HG02678 (cell line): Measurements from ENCODE around the gene DCAF12L2.
"Not testable (repeated sequence)": the region's sequence is repeated elsewhere in the genome, so short reads cannot be mapped to it uniquely, and the experiment has no call there.

Experiments used
- ATAC-seq: cut with Tn5 transposase; IDR thresholded peaks from one replicate; pipeline ENCODE4 v1.9.1; 2021; ENCODE audit warnings: mild to moderate bottlenecking, moderate library complexity; ENCODE audit not compliant: unreplicated experiment

DCAF12L2 gene

DNA sequence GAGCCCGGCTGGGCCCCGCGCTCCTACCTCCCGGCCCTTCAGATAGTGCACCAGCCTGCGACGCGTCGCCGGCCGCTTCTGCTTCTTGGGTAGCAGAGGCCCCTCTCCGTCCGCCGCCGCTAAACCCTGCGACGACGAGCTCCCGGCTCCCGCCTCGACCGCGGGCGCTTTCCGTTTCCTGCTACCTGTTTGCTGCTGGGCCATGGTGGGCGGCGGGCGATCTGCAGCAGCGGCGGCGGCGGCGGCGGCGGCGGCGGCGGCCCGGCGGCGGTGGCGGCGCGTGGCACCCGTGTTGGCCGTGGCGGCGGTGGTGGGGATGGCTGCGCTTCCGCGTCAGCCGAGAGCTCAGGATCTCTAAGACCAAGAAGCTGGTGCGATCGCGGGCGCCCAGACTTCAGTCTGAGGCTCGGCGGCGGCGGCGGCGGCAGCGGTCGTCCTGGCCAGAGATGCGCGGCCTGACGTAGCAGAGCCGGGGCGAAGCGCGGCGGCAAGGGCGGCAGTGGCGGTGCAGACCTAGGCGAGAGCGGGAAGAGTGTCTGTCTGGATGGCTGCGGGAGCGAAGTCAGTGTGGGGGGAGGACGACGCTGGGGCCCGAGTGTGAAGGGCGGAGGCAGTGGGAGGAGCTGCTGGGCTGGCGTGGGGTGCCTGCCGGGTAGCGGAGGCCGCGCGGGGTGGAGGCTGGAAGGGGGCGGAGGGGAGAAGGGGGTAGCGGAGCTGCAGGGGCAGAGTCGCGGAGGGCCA is at the start of gene DCAF12L2:
DCAF12L2 (minus strand) TSS at position 569 of the 741 bp plus-strand sequence; CDS start at position 204, 365 bp downstream.
- ATAC-seq: no peak

- not testable (repeated sequence) for ATAC-seq
These were observed 24.8 kb upstream of the DCAF12L2 start for GRCh38 chrX:126190888-126191287.

GRCh38 chrX:126177133-126177840 is 11.2 kb upstream of the DCAF12L2 start:
- no peak for ATAC-seq

DNA sequence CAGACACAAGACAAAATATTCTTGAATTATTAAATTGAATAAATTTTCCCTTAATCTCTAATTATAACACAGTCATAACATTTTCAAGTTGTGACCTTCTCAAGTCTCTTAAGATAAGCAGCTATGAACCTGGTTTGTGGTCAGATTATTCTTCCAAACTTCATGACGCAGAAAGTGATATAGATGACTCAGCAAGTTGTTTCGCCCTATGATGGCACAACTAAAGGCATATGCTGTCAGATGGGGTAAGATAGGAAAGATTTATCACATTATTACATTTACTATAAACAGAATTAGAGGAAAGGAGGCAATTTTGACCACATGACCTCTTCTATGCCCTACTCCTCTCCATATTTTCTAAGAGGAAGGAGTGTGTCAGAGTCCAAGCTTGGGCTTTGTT is 4.6 kb upstream of the DCAF12L2 start:
- no peak for ATAC-seq

GRCh38 chrX:126167560-126167959 is 1.5 kb upstream of the DCAF12L2 start:
- ATAC-seq: no peak

- no peak for ATAC-seq
These were observed 728 bp downstream of the DCAF12L2 start for GRCh38 chrX:126165401-126165720.

DNA sequence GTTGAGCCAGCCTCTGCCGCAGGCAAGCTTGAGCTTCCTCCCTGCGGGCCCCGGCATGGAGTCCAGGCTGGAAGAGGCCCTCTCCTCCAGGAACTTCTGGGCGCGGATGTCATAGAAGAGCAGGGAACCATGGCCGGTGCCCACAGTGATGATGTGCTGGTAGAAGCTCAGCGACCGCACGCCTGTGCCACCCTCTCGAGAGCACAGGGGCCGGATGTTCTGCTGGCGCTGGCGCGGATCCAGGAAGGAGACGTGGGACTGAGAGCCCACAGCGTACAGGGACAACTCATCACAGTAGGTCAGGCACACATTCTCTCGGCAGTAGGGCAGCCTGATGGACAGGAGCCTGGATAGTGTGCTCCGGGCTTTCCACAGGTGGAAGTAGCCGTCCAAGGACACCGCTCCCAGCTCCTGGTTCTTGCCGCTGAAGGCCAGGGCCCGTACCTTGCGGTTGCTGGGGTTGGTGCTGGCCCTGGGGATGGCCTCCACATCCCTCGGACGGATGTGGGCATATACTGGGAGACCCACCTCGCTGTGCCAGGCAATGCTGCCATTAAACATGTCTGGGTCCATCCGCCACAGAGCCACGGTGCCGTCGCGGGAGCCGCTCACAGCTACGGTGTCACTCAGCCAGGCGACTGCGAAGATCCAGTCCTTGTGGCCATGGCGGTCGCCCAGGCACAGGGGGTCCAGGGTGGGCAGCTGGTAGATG is 1.2 kb downstream of the DCAF12L2 start:
- ATAC-seq: no peak

DNA sequence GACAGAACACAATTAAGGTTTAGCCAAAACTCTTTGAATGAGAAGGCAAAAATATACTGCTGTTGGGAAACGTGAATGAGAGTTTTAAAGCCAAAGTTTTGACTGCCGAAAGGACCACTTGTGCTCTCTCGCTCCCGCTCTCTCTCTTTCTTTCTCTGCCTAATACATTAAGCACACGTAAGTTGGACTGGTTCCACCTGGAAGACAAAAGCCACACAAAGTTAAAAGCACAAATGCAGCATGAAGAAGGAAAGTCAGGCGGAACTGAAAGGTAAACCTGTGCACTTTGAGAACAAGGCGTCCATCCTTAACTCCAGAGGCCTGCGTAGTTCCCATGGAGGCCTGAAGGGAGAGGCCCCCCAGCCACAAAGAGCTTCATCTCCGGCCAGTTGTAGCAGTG is 1.9 kb downstream of the DCAF12L2 start:
- ATAC-seq: no peak

DNA sequence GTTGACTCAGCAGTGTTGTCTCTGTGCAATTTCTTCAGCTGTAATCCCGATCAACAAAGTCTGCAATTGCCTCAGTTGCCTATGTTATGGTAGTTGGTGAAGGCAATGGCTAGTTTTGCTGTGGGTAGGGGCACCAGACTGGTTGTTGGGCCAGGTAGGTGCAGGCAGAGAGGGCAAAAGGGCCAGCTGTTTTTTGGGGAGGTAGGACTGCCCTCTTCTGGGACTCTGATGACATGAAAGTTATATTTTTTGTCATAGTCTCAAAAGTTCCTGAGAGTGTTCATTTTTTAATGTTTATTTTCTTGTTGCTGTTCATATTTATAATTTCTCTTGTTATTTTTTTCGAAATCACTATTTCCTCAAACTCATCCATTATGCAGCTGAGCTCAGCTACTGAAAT is 25.1 kb downstream of the DCAF12L2 start:
- no peak for ATAC-seq

- ATAC-seq: no peak
These were observed 28.2 kb downstream of the DCAF12L2 start for GRCh38 chrX:126137899-126138298.

- ATAC-seq: no peak
These were observed 41.4 kb downstream of the DCAF12L2 start for GRCh38 chrX:126124721-126125120.
